Karpas-422 (cell line): ENCODE results near the gene CDC37. TPM values are rescaled to one million over a fixed set of nuclear protein-coding genes. Genes with fewer than 3 reads are reported as not detected.
"Not testable (repeated sequence)": the region's sequence is repeated elsewhere in the genome, so short reads cannot be mapped to it uniquely, and the experiment has no call there.

Experiments used
- DNase-seq: peaks from one replicate; pipeline ENCODE4 v3.0.0-alpha.2; 2015
- H2AFZ ChIP-seq: fragments of 200-600 bp; sonication (generic); 2 replicates; pipeline ENCODE4 v1.6.1; 2014; ENCODE audit warnings: antibody characterized with exemption, low read length, mixed read lengths
- H3K27ac ChIP-seq: fragments of 200-600 bp; sonication (generic); 2 replicates; pipeline ENCODE4 v1.5.1; 2014; ENCODE audit warnings: mild to moderate bottlenecking, low read length, moderate library complexity
- H3K27me3 ChIP-seq: fragments of 200-600 bp; sonication (generic); 2 replicates; pipeline ENCODE4 v1.6.1; 2014; ENCODE audit warnings: low read length, mixed read lengths
- H3K36me3 ChIP-seq: fragments of 200-600 bp; sonication (generic); 2 replicates; pipeline ENCODE4 v1.6.1; 2014; ENCODE audit warnings: low read length, mixed read lengths; ENCODE audit not compliant: insufficient read depth
- H3K4me1 ChIP-seq: fragments of 200-600 bp; sonication (generic); 2 replicates; pipeline ENCODE4 v1.6.1; 2014; ENCODE audit warnings: mild to moderate bottlenecking, low read length, mixed read lengths
- H3K4me2 ChIP-seq: fragments of 200-600 bp; sonication (generic); 2 replicates; pipeline ENCODE4 v1.6.1; 2014; ENCODE audit warnings: low read length, low read depth, mild to moderate bottlenecking; ENCODE audit not compliant: poor library complexity, severe bottlenecking
- H3K4me3 ChIP-seq: fragments of 200-600 bp; sonication (generic); 2 replicates; pipeline ENCODE4 v1.5.1; 2014; ENCODE audit warnings: mild to moderate bottlenecking, antibody characterized with exemption, low read length, mixed read lengths
- H3K79me2 ChIP-seq: fragments of 200-600 bp; sonication (generic); 2 replicates; pipeline ENCODE4 v1.6.1; 2014; ENCODE audit warnings: mild to moderate bottlenecking, low read length, mixed read lengths
- H3K9ac ChIP-seq: fragments of 200-600 bp; sonication (generic); 2 replicates; pipeline ENCODE4 v1.6.0; 2014; ENCODE audit warnings: low read length
- H3K9me2 ChIP-seq: fragments of 200-600 bp; sonication (generic), shearing (Covaris generic); replicated peaks from 2 replicates; pipeline ENCODE4 v1.6.0; 2014; ENCODE audit warnings: mild to moderate bottlenecking, low read length, moderate library complexity; ENCODE audit not compliant: insufficient read depth
- H3K9me3 ChIP-seq: fragments of 300-700, 200-600 bp; sonication (generic); 2 replicates; pipeline ENCODE4 v1.6.1; 2014; ENCODE audit warnings: low read length, mixed read lengths
- H4K20me1 ChIP-seq: fragments of 200-600 bp; sonication (generic); 2 replicates; pipeline ENCODE4 v1.6.1; 2014; ENCODE audit warnings: mild to moderate bottlenecking, antibody characterized with exemption, low read length, low read depth; ENCODE audit not compliant: insufficient read depth
- total RNA-seq: library from RNA; depleted of rRNA; stranded (reverse); fragments of >200 nt; shearing (Covaris generic); gene quantifications from 2 replicates; pipeline ENCODE4 v1.2.3, GENCODE V29; 2014; ENCODE audit warnings: low replicate concordance

Gene CDC37
- total RNA-seq, 1 experiment from 2014 or later, result 86.3 TPM

- H3K4me1 ChIP-seq, result no peaks in the 10 kb centered on the region
- no peak overlapping the region for H3K4me2 ChIP-seq
- no peak overlapping the region for H2AFZ ChIP-seq
- H3K27ac ChIP-seq, result no peak overlapping the region
- H3K9me3 ChIP-seq, result no peaks in the 10 kb centered on the region
- no peaks in the 10 kb centered on the region for H3K9me2 ChIP-seq
- H4K20me1 ChIP-seq, result peaks cover 19% of the 10 kb centered on the region
- no peak overlapping the region for H3K9ac ChIP-seq
- H3K4me3 ChIP-seq, result no peak overlapping the region
- peaks cover 18% of the 10 kb centered on the region for H3K79me2 ChIP-seq
- H3K27me3 ChIP-seq, result no peaks in the 10 kb centered on the region
- H3K36me3 ChIP-seq, result peaks cover 2% of the 10 kb centered on the region
- no peak for DNase-seq
These were observed 8.3 kb downstream of the CDC37 start for GRCh38 chr19:10395003-10395402.

GRCh38 chr19:10393137-10393536, 10.2 kb downstream of the CDC37 start:
- H3K36me3 ChIP-seq, result no peaks in the 10 kb centered on the region; the same call in 1 of the 2 replicates

GRCh38 chr19:10392120-10392519, 11.2 kb downstream of the CDC37 start:
- Histone ChIP-seq H3K36me3 (no peaks in the 10 kb centered on the region; the same call in 1 of the 2 replicates), H2AFZ (no peak overlapping the region), H3K9me2 (no peaks in the 10 kb centered on the region), H4K20me1 (peaks cover 8% of the 10 kb centered on the region; the same call in 1 of the 2 replicates), H3K9me3 (no peaks in the 10 kb centered on the region), H3K4me1 (no peaks in the 10 kb centered on the region), H3K27ac (no peak overlapping the region), H3K9ac (no peak overlapping the region), H3K4me3 (no peak overlapping the region), H3K27me3 (no peaks in the 10 kb centered on the region), H3K79me2 (no peaks in the 10 kb centered on the region), H3K4me2 (no peak overlapping the region)
- DNase-seq, result no peak

More at GRCh38 chr19:10393137-10393536, 10.2 kb downstream of the CDC37 start:
- Histone ChIP-seq H3K4me3 (no peak overlapping the region), H3K27me3 (no peaks in the 10 kb centered on the region), H3K4me1 (no peaks in the 10 kb centered on the region), H3K79me2 (peaks cover 5% of the 10 kb centered on the region), H3K9ac (no peak overlapping the region), H3K4me2 (no peak overlapping the region), H4K20me1 (peaks cover 13% of the 10 kb centered on the region; the same call in 1 of the 2 replicates), H2AFZ (no peak overlapping the region), H3K9me3 (no peaks in the 10 kb centered on the region), H3K9me2 (no peaks in the 10 kb centered on the region), H3K27ac (no peak overlapping the region)
- DNase-seq, result no peak

- Histone ChIP-seq H3K79me2 (no peaks in the 10 kb centered on the region), H3K9me3 (no peaks in the 10 kb centered on the region), H3K36me3 (no peaks in the 10 kb centered on the region; the same call in 1 of the 2 replicates), H3K4me2 (no peak overlapping the region), H2AFZ (no peak overlapping the region), H3K9me2 (no peaks in the 10 kb centered on the region), H3K27me3 (no peaks in the 10 kb centered on the region), H4K20me1 (peaks cover 8% of the 10 kb centered on the region; the same call in 1 of the 2 replicates), H3K4me1 (no peaks in the 10 kb centered on the region), H3K27ac (no peak overlapping the region), H3K9ac (no peak overlapping the region), H3K4me3 (no peak overlapping the region)
- DNase-seq, result peak; percentile 90
These were observed 12.6 kb downstream of the CDC37 start for GRCh38 chr19:10390652-10391286.

- Histone ChIP-seq H3K4me2 (no peak overlapping the region), H2AFZ (no peak overlapping the region), H3K4me3 (no peak overlapping the region), H3K79me2 (no peaks in the 10 kb centered on the region), H3K9me3 (no peaks in the 10 kb centered on the region), H3K36me3 (no peaks in the 10 kb centered on the region; the same call in 1 of the 2 replicates), H3K27me3 (no peaks in the 10 kb centered on the region), H3K9me2 (no peaks in the 10 kb centered on the region), H3K4me1 (no peaks in the 10 kb centered on the region), H3K27ac (no peak overlapping the region), H3K9ac (no peak overlapping the region), H4K20me1 (peaks cover 8% of the 10 kb centered on the region; the same call in 1 of the 2 replicates)
- peak; percentile 54 for DNase-seq
These were observed 13.5 kb downstream of the CDC37 start for GRCh38 chr19:10389863-10390262.

- H3K27ac ChIP-seq, result no peak overlapping the region
- H3K4me2 ChIP-seq, result no peak overlapping the region
- H3K4me3 ChIP-seq, result no peak overlapping the region
- no peak overlapping the region for H3K9ac ChIP-seq
- no peaks in the 10 kb centered on the region for H3K36me3 ChIP-seq
- no peaks in the 10 kb centered on the region for H3K4me1 ChIP-seq
- H3K27me3 ChIP-seq, result no peaks in the 10 kb centered on the region
- H2AFZ ChIP-seq, result no peak overlapping the region
- no peaks in the 10 kb centered on the region for H3K9me2 ChIP-seq
- no peaks in the 10 kb centered on the region for H3K79me2 ChIP-seq
- peak; percentile 90 for DNase-seq
- H4K20me1 ChIP-seq, result peaks cover 8% of the 10 kb centered on the region; the same call in 1 of the 2 replicates
- no peaks in the 10 kb centered on the region for H3K9me3 ChIP-seq
These were observed 14.4 kb downstream of the CDC37 start for GRCh38 chr19:10388957-10389356.

- Histone ChIP-seq H3K79me2 (peaks cover 7% of the 10 kb centered on the region), H3K9me3 (no peaks in the 10 kb centered on the region), H2AFZ (no peak overlapping the region), H3K36me3 (no peaks in the 10 kb centered on the region), H3K4me1 (peaks cover 10% of the 10 kb centered on the region), H3K27me3 (no peaks in the 10 kb centered on the region), H3K27ac (no peak overlapping the region), H3K9me2 (no peaks in the 10 kb centered on the region), H3K9ac (no peak overlapping the region), H3K4me2 (no peak overlapping the region), H4K20me1 (no peaks in the 10 kb centered on the region), H3K4me3 (no peak overlapping the region)
- DNase-seq, result no peak
These were observed 18.8 kb downstream of the CDC37 start for GRCh38 chr19:10384580-10384979.

- not testable (repeated sequence) for H3K36me3 ChIP-seq, H3K4me2 ChIP-seq, H3K27ac ChIP-seq, H3K4me3 ChIP-seq, DNase-seq, H4K20me1 ChIP-seq, H3K9ac ChIP-seq, H3K9me2 ChIP-seq, H2AFZ ChIP-seq, H3K27me3 ChIP-seq, H3K9me3 ChIP-seq
- peaks cover 12% of the 10 kb centered on the region for H3K4me1 ChIP-seq
- H3K79me2 ChIP-seq, result peaks cover 14% of the 10 kb centered on the region
These were observed 20.2 kb downstream of the CDC37 start for GRCh38 chr19:10383223-10383499.
